Measurements from ENCODE around the gene HOXA5.
A peak's percentile ranks its signal among the peaks of the same experiment; 100 is the strongest.

HOXA5 gene

GRCh38 chr7:27167916-27168264, 24.4 kb upstream of the HOXA5 start:
- Histone ChIP-seq H3K27ac (no peak overlapping the region), H3K4me3 (no peak overlapping the region)
- TF ChIP-seq, protein P1, sequence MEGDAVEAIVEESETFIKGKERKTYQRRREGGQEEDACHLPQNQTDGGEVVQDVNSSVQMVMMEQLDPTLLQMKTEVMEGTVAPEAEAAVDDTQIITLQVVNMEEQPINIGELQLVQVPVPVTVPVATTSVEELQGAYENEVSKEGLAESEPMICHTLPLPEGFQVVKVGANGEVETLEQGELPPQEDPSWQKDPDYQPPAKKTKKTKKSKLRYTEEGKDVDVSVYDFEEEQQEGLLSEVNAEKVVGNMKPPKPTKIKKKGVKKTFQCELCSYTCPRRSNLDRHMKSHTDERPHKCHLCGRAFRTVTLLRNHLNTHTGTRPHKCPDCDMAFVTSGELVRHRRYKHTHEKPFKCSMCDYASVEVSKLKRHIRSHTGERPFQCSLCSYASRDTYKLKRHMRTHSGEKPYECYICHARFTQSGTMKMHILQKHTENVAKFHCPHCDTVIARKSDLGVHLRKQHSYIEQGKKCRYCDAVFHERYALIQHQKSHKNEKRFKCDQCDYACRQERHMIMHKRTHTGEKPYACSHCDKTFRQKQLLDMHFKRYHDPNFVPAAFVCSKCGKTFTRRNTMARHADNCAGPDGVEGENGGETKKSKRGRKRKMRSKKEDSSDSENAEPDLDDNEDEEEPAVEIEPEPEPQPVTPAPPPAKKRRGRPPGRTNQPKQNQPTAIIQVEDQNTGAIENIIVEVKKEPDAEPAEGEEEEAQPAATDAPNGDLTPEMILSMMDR (IDR thresholded peaks at IDR 0.05) = no peak
- DNase-seq (ENCODE audit: low spot score) = no peak

GRCh38 chr7:27166531-27167505, 23.3 kb upstream of the HOXA5 start:
- Histone ChIP-seq H3K27ac (no peak overlapping the region), H3K4me3 (no peak overlapping the region)
- TF ChIP-seq, protein P1 (IDR thresholded peaks at IDR 0.05) = no peak
- no peak for DNase-seq (ENCODE audit: low spot score)

DNA sequence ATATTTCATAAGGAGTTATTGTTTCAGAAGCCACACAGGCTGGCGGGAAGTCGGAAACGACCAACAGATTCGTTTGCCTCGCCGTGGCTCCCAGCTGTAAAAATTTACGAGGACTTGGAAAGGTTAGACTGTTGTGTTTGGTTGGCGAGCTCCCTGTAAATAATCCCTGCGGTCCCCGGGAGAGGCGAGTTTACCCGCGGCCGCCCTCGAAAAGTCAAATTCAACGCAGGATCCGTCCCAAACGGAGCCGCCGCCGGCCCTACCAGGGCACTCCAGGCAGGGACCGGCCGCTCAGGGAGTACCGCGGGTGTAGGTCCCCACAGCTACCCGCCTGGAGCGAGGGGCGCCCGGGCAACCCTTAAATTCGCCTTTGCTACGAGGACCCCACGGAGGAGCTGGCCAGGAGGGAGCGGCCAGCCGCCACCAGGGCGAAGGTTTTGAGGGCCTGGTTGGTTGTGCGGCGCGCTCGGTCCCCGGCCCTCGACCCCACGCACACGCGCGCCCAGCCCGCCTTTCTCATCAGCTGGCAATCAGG, 22.6 kb upstream of the HOXA5 start:
- peak overlapping the region; percentile 25 for H3K4me3 ChIP-seq
- TF ChIP-seq, protein P1 (IDR thresholded peaks at IDR 0.05) = no peak
- no peak overlapping the region for H3K27ac ChIP-seq
- no peak for DNase-seq (ENCODE audit: low spot score)

- Histone ChIP-seq H3K27ac (no peak within 1 kb of the TSS), H3K4me3 (peak within 1 kb of the TSS; percentile 25)
- TF ChIP-seq, protein P1 (IDR thresholded peaks at IDR 0.05) = no peak
- DNase-seq (ENCODE audit: low spot score) = no peak
These were observed 21.9 kb upstream of the HOXA5 start, which contains the start of gene HOXA9 for GRCh38 chr7:27165089-27165995. Gene HOXA9, minus strand, starts transcription at chr7:27165537. Its CDS starts 80 bp downstream, at chr7:27165457.

DNA sequence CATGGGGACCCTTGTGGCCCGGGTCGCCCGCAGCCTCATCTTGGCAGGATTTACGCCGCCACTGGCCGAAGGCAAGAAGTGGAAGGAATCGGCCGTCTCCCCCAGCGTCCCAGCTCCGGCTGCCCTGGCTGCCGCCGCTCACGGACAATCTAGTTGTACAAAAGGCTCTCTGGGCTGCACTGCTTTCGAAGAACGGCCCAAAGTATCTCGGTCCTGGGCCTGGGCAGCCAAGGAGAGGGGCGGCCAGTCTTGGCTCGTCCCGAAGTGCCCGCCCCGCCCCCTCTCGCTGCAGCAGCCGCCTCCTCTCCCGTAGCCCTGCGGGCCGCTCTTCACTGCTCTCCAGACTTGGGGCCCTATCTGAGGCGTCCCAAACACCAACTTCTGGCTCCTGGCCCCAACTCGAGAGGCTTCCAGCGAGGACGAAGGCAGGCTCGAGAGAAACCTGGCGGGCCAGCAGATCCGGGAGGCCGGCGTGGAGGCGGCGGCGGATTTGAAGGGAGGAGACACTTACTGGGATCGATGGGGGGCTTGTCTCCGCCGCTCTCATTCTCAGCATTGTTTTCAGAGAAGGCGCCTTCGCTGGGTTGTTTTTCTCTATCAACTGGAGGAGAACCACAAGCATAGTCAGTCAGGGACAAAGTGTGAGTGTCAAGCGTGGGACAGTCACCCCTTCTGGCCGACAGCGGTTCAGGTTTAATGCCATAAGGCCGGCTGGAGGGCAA, 21.0 kb upstream of the HOXA5 start:
- TF ChIP-seq, protein P1 (IDR thresholded peaks at IDR 0.05) = no peak
- DNase-seq (ENCODE audit: low spot score) = no peak
- Histone ChIP-seq H3K4me3 (peak overlapping the region; percentile 25), H3K27ac (no peak overlapping the region)

DNA sequence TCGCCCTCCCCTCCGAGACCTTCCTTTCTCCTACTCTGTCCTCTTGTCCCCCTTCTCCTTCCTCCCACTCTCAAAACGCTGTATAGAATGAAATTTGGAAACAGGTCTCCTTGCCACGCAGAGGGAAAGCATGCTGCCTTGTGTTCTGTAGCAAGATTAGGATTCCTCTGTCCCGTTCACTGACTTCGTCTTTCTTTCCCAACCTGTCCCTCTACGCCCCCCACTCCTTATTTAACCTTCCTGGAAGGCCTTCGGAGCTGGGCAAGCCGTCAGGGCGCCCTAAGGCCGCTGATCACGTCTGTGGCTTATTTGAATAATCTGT, 20.5 kb upstream of the HOXA5 start:
- Histone ChIP-seq H3K27ac (no peak overlapping the region), H3K4me3 (peak overlapping the region; percentile 25)
- TF ChIP-seq, protein P1 (IDR thresholded peaks at IDR 0.05) = no peak
- DNase-seq (ENCODE audit: low spot score) = no peak
